HL-60/S4 treated with retinoic acid at 250 ng/mL for 4 days and 3 days (cell line): ENCODE data around the gene SUSD2.
"Not testable (repeated sequence)": the region's sequence is repeated elsewhere in the genome, so short reads cannot be mapped to it uniquely, and the experiment has no call there.

ENCODE experiments used
- in situ Hi-C: fragments of 300-500 bp; cut with MboI; formaldehyde crosslinking; loops from 2 replicates; pipeline ENCODE4 v1.7.0; 2022; ENCODE audit warnings: low sequenced_read_pairs

SUSD2 gene, protein sequence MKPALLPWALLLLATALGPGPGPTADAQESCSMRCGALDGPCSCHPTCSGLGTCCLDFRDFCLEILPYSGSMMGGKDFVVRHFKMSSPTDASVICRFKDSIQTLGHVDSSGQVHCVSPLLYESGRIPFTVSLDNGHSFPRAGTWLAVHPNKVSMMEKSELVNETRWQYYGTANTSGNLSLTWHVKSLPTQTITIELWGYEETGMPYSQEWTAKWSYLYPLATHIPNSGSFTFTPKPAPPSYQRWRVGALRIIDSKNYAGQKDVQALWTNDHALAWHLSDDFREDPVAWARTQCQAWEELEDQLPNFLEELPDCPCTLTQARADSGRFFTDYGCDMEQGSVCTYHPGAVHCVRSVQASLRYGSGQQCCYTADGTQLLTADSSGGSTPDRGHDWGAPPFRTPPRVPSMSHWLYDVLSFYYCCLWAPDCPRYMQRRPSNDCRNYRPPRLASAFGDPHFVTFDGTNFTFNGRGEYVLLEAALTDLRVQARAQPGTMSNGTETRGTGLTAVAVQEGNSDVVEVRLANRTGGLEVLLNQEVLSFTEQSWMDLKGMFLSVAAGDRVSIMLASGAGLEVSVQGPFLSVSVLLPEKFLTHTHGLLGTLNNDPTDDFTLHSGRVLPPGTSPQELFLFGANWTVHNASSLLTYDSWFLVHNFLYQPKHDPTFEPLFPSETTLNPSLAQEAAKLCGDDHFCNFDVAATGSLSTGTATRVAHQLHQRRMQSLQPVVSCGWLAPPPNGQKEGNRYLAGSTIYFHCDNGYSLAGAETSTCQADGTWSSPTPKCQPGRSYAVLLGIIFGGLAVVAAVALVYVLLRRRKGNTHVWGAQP

DNA sequence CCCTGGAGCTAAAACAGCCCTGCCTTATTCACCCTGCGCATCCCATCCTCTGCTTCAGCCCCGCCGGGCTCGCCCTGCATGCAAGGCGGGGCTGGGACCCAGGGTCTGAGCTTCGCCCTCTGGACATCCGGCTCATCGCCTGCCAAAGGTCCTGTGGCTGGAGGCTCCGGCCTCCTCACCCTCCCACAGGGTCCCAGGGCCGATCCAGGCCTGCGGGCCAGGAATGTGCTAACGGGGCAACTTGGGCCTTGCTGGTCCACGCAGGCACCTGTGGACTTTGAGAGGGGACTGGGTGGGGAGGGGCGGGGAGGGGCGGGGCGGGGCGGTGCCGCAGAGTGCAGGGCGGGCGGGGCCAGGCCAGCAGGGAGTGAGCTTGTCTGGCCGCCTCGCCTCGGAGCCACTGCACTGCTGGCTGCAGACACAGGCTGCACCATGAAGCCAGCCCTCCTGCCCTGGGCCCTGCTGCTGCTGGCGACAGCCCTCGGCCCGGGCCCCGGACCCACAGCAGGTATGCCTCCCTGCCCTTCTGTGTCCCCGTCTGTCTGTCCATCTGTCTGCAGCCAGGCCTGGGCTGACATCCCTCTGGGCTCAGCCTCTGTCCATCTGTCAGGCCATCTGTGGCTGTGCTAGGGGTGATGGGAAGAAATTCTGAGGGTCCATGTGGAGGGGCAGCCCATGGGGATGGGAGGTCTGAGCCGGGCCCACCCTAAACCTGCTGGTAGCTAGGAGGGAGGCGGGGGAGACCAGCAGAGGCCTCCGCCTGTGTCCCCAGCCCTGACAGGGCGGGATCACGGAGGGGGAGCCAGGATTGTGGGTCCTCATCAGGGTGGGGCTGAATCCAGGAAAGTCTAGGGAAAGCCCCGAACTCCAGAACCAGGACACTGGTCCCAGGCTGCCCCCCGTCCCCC lies at the start of gene SUSD2:
Gene SUSD2 (plus strand): TSS at position 400 of the 908 bp plus-strand sequence. CDS start 33 bp downstream, at position 433.
- in situ Hi-C loops, result no loop called here

DNA sequence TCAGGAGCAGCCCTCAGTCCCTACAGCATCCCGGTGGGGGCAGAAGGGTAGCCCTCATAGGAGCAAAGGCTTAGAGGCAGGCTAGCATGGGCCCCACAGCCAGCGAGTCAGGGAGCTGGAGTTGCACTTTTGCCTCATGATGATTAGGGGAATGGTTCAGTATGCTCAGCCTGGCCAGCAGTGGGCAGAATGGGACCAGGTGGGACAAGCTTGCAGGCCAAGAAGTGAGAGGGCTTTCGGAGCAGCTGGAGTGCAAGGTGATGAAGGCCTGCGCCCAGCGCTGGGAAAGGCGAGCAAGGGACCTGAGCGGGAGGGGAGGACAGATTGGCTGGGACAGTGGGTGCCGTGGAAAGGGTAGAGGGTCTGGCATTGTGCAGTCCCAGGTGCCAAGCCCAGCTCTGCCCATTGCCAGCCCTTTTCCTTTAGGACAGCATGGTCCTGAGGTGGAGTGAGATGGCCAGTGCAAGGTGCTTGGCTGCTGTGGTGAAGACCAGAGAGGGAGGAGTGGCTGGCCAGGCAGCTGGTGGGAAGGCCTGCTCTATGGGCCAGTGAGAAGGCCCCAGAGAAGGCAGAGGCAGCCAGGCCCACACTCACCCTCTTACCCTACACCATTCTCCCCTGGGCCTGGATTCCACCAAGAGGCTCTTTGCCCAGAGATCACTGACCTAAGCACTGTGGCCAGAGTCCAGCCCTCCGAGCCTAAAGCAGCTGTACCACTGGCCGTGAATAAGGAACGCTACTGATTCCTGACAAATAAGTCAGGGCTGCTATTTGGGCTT lies 47.9 kb upstream of the SUSD2 start:
- in situ Hi-C loops, result no loop called here

DNA sequence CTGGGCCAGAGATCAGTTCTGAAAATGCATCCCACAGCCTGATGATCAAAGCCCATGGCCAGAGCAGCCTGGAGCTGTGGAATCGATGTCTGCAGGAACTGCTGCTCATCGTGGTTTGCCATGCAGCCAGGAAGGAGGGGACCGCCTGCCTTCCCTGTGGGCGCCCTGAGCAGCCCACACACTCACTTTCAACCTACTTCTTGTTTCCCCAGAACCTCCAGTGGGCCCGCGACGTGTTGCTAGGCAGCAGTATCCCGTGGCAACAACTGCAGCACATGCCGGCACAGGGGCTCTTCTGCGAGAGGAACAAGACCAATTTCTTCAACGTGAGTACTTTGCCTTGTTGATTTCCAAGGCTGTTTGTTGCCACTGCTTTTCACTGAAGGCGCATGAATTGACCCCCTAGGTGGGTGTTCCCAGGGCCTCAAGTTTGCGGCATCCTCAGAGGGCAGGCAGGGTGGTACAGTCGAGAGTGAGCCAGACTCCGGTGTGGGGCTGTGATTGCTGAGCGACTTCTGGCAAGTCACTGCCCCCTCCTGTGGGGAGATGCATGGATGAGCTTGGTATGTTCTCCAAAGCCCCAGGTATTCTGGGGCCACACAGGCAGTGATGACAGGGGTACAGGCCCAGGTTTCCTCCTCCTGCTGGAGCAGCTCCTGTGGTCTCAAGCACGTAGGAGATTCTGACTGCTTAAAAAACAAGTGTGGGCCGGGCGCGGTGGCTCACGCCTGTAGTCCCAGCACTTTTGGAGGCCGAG lies 47.0 kb upstream of the SUSD2 start:
- in situ Hi-C loops, result no loop called here

DNA sequence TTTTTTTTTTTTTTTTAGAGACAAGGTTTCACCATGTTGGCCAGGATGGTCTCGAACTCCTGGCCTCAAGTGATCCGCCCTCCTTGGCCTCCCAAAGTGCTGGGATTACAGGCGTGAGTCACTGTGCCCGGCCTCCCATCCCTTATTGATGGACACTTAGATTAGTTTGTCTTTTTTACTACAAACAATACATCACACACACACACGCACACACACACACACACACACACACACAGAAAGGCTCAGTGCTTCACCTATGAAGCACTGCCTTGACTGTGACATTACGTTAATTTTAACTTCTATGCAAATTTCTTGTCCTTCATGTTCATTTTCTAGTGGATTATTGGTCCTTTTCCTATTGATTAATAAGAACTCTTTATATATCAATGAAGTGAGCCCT lies 44.8 kb upstream of the SUSD2 start:
- in situ Hi-C loops, result not testable (repeated sequence)

DNA sequence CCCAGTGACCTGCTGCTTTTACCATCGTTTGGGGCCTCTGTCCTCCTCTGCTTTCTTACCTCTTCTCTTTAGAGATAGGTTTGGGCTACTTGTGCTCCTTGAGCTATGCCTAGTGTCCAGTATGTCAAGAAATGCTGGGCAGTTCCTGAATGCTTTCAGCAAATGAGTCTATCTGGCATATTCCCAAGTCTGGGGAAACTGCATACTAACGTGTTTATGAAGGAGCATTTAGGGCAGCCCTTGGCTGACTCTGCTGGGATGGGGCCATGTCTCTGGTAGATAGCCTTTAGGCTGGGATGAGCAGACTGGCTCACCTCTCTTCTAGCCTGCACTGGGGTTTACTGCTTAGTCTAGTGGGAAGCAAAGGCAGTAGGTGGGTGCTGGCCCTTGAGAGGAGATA lies 43.7 kb upstream of the SUSD2 start:
- in situ Hi-C loops, result no loop called here

DNA sequence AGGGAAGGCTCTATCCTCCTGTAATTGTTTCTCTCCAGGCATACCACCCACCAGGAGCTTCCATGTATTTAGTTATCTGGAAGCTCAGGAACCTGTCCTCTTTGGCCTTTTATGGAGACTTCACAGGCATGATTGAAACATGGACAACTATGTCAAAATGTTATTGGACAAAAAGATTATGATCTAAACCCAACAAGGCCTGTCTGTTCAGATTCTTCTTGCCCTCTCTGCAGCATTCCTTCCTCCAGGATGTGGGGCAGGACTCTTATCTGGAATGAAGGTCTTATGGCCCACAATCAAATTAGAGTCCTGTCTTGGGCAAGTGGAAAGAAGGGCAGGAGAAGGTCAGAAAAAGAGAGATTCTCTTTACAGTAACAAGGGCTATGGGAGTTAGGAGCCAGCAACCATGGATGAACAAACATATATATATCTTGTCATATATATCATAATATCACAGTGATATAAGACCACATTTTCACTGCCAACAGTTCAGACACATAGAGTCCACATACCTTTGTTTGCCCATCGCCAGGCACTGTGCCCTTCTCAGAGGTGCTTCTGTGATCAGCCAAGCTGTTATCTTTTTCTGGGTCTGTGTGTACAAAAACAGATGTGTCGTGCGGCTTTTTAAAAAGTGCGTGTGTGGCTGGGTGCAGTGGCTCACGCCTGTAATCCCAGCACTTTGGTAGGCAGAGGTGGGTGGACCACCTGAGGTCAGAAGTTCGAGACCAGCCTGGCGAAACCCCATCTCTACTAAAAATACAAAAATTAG lies 42.5 kb upstream of the SUSD2 start:
- in situ Hi-C loops, result no loop called here

DNA sequence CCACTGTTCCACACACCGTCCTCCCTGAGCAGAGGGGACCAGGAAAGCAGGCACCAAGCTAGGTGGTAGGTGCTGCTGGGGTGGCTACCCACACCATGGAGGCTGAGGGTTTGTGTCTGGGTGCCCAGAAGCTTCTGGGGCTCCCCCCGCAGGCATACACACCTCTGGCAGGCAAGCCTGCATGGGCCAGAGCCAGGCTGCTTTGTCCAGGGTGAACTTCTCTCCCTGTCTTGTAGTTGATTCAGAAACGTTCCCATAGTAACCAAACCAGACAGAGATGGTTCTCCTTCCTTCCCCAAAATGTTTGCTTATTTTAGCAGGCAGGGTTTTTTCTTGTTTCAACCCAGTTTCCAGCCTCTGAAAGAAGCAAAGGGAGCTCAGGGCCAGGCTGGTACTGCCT lies 40.9 kb upstream of the SUSD2 start:
- in situ Hi-C loops, result no loop called here

DNA sequence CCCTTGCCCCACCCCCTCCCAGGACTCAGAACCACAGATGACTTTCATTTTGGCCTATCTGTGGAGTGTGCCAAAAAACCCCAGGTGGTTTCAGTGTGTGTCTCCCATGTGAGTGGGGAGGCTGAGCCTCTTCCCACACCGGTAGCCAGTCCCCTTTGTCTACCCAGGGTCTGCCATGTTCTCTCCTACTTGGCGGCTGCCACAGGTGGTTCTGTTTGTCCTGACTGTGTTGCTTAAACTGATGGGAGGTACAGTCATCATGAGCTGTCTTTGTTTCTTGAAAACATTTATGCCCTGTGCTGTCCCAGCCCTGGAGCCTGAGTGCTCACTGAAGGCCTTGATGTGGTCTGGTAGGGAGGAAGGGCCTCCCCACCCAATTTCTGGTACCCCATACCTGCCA lies 39.7 kb upstream of the SUSD2 start:
- in situ Hi-C loops, result no loop called here

DNA sequence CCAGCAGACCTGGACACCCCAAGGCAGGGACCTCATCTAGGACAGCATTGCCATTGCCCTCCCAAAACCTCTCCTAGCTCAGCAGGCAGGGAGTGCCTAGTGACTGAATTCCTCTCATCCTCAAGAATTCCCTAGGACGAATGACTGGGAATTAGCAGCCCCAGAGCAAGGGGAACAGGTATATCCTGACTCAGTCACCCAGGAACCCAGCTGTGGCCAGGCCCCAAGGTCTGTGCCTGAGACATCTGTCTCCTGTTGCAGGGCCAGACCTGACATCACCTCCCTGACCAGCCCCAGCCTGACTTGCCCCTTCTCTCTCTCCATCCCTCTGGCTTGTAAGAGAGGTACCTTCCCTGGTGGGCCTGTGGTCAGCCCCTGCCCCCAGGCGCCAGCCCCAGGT lies 39.0 kb upstream of the SUSD2 start:
- in situ Hi-C loops, result no loop called here

DNA sequence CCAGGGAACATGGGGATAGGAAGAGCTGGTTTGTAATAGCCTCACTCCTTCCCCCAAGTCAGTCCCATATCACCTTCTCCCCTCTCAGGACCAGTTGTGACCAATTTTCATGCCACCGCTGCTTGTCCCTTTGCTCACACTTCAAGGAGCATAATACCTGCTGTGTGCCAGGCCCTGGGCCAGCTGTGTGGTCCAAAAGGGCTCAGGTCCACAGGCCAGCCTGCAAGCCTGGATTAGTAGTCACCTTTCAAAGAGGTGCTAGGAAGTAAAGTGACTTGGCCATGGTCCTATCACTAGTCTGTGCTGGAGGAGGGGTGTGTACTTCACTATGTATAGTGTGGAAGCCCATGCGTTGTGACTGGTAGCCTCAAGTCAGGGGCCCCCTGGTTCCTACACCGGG lies 38.5 kb upstream of the SUSD2 start:
- in situ Hi-C loops, result no loop called here

DNA sequence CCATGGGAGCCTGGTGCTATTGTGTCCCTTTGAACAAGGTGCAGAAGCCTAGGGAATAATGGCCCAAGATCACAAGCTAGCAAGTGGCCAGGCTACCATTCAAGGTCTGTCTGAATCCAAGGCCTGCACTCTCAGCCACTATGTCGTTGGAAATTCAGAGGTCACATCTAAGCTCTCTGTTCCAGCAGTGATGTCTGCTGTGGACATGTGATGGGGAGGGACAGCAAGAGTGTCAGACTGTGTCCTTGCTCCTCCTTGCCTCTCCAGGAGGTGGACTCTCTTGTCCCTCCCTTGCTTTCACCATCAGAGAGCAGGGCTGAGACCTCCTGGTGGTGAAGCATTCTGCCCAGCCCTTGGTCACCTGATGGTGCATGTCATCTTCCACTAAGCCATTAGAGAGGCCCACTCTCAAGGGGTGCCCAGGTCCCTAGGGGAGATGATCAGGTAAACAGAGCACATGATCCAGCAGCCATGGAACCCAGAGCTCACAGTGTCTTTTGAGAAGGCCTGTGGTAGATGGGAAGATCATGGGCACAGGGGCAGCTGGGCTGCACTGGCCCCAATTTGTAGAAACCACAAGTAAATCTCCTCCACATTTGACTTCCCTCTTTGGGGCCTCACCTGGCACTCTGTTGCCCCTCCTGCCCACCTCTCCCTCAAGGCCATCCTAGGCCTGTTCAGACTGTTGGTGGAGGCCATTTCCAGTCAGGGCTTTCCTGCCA lies 37.1 kb upstream of the SUSD2 start:
- in situ Hi-C loops, result no loop called here

DNA sequence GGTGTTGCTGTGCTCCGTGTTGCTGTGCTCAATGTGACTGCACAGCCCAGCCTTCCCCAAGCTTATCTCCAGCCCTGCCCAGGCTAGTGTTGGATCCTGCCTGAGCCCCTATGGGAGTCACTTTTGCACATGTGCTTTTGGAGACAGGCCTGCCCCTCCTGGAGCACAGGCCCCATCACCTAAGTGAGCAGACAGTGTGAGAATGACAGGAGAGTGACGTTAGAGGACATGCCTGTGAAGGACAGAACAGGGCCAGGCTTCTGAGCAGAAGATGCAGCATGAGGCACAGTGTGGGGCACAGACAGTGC lies 36.6 kb upstream of the SUSD2 start:
- in situ Hi-C loops, result no loop called here

DNA sequence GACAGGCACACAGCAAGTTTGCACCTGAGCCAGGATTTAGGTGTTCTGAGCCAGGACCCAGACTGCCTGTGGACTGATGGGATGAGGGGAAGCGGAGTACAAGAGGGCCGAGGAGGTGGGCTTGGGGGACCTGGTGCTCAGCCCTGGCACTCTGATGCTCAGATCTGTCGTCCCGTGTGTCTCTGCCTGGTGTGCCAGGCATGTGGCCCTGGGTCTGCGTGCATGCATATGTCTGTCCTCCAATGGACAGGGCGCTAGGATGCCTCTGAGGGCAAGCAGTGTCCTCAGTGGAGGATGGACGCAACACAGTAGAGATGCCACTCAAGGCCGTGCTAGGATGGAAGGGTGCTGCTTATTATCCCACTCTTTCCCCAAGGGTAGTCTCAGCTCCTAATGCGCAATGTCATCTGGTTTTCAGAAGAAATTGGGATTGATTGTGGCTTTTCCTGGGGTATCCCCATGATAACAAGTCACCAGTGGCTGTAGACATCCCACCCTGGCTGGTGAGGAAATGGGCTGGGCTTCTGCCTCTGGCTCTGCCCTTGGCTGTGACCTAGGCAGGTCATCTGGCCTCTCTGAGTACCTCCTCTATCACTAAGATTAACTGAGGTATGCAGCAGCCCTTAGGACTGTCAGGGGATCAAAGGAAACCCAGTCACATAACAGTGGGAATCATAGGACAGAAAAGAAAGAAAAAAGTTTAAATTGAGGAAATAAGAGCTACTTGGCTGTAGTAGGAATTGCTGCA lies 35.7 kb upstream of the SUSD2 start:
- in situ Hi-C loops, result no loop called here

DNA sequence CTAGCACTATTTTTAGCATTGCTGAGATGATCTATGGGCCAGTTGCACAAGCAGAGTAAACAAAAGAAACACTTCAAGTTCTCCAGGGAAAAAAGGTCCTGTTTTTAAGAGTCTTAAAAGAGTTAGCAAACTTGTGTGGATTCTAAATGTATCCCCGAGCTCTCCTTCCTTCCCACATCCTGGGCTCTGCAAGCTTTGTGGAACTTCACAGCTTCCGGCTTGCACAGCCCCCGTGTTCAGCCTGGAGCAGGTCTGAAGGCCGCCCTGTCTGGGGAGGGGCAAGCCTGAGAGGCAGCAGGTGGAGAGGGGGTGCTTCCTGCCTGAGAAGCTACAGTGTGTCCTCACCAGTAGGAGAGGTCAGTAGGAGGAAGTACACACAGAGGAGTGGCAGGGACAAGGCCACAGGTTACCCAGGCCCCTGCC lies 35.1 kb upstream of the SUSD2 start:
- in situ Hi-C loops, result no loop called here

DNA sequence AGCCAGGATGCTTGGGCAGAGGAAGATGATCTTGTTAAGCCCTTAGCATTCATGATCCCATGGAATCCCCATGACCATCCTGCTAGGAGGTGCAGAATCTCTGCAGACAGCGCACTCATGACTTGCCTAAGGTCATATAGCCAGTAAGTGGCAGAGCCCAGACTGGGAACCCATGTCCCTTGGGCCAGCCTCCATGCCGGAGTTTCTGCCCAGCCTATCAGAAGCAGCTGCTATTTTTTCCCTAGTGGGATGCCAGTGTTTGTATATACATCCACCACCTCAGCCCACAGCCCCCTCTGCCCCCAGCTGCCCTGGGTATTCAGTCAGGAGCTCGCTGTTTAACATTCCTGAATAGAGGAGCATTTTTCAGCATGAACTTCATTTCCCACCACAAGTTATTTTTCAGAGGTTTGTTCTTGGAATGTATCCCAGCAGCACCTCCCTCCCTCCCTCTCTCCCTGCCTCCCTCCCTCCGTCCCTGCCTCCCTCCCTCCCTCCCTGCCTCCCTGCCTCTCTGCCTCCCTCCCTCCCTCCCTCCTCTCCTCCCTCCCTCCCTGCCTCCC lies 34.4 kb upstream of the SUSD2 start:
- in situ Hi-C loops, result no loop called here

DNA sequence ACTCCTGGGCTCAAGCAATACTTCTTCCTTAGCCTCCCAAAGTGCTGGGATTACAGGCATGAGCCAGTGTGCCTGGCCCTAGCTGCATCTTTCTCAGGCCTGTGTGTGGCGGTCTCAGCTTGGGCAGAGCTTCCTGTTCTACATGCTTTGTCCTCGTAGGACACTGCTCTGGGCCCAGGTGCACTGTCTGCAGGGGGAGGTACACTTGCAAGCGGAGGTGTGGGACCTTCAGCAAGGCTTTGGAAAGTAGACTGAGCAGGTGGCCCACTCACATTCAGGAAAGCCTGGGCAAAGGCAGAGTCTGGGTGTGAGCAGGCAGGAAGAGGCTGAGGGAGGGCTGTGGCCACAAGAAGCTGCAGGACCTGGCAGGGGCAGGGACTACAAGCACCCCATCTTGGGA lies 33.6 kb upstream of the SUSD2 start:
- in situ Hi-C loops, result no loop called here
